ENCODE results near the gene CHST8. TPM values are rescaled to one million over a fixed set of nuclear protein-coding genes. Genes with fewer than 3 reads are reported as not detected.

CHST8 gene
- total RNA-seq, 1 donor = not detected

- TF ChIP-seq, protein P1, sequence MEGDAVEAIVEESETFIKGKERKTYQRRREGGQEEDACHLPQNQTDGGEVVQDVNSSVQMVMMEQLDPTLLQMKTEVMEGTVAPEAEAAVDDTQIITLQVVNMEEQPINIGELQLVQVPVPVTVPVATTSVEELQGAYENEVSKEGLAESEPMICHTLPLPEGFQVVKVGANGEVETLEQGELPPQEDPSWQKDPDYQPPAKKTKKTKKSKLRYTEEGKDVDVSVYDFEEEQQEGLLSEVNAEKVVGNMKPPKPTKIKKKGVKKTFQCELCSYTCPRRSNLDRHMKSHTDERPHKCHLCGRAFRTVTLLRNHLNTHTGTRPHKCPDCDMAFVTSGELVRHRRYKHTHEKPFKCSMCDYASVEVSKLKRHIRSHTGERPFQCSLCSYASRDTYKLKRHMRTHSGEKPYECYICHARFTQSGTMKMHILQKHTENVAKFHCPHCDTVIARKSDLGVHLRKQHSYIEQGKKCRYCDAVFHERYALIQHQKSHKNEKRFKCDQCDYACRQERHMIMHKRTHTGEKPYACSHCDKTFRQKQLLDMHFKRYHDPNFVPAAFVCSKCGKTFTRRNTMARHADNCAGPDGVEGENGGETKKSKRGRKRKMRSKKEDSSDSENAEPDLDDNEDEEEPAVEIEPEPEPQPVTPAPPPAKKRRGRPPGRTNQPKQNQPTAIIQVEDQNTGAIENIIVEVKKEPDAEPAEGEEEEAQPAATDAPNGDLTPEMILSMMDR (IDR thresholded peaks at IDR 0.05; ENCODE audit: insufficient read depth, low read depth, low read length) = no peak
- no peak for DNase-seq (ENCODE audit: low read depth)
- H3K4me3 ChIP-seq (ENCODE audit: low read depth, low read length) = no peak overlapping the region
Observed at GRCh38 chr19:33582914-33583313, 38.8 kb upstream of the CHST8 start.

- TF ChIP-seq, protein P1 (IDR thresholded peaks at IDR 0.05; ENCODE audit: insufficient read depth, low read depth, low read length) = no peak
- no peak overlapping the region for H3K4me3 ChIP-seq (ENCODE audit: low read depth, low read length)
- DNase-seq (ENCODE audit: low read depth) = no peak
Observed at GRCh38 chr19:33587150-33587549, 34.6 kb upstream of the CHST8 start.

- TF ChIP-seq, protein P1 (IDR thresholded peaks at IDR 0.05; ENCODE audit: insufficient read depth, low read depth, low read length) = no peak
- no peak for DNase-seq (ENCODE audit: low read depth)
- H3K4me3 ChIP-seq (ENCODE audit: low read depth, low read length) = no peak overlapping the region
Observed at GRCh38 chr19:33590224-33590623, 31.5 kb upstream of the CHST8 start.

GRCh38 chr19:33595783-33596182 is 26.0 kb upstream of the CHST8 start:
- TF ChIP-seq, protein P1 (IDR thresholded peaks at IDR 0.05; ENCODE audit: insufficient read depth, low read depth, low read length) = no peak
- H3K4me3 ChIP-seq (ENCODE audit: low read depth, low read length) = no peak overlapping the region
- DNase-seq (ENCODE audit: low read depth) = no peak

GRCh38 chr19:33601583-33601982 is 20.2 kb upstream of the CHST8 start:
- TF ChIP-seq, protein P1 (IDR thresholded peaks at IDR 0.05; ENCODE audit: insufficient read depth, low read depth, low read length) = no peak
- no peak overlapping the region for H3K4me3 ChIP-seq (ENCODE audit: low read depth, low read length)
- DNase-seq (ENCODE audit: low read depth) = no peak

DNA sequence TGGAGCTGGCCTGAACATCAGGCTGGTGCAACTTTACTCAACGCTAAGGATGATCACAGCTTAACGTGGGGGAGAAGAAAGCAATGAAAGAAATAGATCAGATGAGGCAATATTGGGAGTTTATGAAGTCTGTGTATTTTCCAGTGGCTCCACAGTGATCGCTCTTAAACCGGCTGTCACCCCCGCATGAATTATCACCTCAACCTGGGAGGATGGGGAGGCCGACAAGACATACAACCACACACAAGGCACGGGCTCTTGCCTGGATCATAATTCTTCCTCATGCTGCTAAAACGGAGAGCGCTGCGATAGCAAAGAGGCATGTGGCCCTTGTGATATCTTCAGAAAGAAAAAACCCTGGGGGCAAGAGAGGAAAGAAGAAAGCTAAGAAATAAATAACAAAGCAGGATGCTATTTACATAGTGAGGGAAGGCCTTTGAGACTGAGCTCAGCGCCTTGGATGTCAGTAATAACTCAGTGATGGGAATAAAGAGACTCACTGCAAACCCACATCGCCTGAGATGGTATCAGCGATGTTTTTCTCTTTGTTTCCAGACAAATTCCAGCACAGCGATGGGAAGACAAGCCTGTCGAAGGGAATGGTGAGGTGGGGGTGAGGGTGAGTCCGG is 19.1 kb upstream of the CHST8 start:
- TF ChIP-seq, protein P1 (IDR thresholded peaks at IDR 0.05; ENCODE audit: insufficient read depth, low read depth, low read length) = no peak
- no peak overlapping the region for H3K4me3 ChIP-seq (ENCODE audit: low read depth, low read length)
- DNase-seq (ENCODE audit: low read depth) = no peak

GRCh38 chr19:33603377-33603776 is 18.4 kb upstream of the CHST8 start:
- no peak overlapping the region for H3K4me3 ChIP-seq (ENCODE audit: low read depth, low read length)
- no peak for DNase-seq (ENCODE audit: low read depth)
- TF ChIP-seq, protein P1 (IDR thresholded peaks at IDR 0.05; ENCODE audit: insufficient read depth, low read depth, low read length) = no peak

Data from fibroblast of villous mesenchyme (primary cell).